ENCODE data around the gene SOS1.

DNA sequence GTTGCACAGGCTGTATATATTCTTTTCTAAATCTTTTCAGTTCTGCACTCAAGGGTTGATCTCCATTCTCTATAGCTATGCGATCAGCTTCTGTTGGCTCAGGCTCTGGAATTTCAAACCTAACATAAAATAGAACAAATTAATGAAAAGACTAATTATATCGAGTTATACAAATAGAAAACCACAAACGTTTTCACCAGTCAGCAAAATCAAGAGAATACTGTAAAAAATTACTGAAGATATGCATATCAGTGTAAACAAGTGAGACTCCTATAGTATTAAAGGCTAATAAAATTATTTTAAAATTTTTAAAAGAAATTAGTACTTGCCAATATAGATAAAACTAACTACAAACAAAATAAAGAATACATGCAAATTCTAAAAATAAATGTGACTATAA is 107.0 kb downstream of the SOS1 start:
- TF ChIP-seq, protein P1, sequence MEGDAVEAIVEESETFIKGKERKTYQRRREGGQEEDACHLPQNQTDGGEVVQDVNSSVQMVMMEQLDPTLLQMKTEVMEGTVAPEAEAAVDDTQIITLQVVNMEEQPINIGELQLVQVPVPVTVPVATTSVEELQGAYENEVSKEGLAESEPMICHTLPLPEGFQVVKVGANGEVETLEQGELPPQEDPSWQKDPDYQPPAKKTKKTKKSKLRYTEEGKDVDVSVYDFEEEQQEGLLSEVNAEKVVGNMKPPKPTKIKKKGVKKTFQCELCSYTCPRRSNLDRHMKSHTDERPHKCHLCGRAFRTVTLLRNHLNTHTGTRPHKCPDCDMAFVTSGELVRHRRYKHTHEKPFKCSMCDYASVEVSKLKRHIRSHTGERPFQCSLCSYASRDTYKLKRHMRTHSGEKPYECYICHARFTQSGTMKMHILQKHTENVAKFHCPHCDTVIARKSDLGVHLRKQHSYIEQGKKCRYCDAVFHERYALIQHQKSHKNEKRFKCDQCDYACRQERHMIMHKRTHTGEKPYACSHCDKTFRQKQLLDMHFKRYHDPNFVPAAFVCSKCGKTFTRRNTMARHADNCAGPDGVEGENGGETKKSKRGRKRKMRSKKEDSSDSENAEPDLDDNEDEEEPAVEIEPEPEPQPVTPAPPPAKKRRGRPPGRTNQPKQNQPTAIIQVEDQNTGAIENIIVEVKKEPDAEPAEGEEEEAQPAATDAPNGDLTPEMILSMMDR (IDR thresholded peaks at IDR 0.05): no peak
- TF ChIP-seq EP300 (IDR thresholded peaks at IDR 0.05) (no peak), POLR2A (IDR thresholded peaks at IDR 0.05) (no peak), POLR2AphosphoS5 (IDR thresholded peaks at IDR 0.05) (no peak)

Measured in gastroesophageal sphincter (tissue), 3 donors.